ENCODE results near the gene TMEM44. TPM values are rescaled to one million over a fixed set of nuclear protein-coding genes. Genes with fewer than 3 reads are reported as not detected.

TMEM44 gene
- total and polyA plus RNA-seq, 12 donors: 1.3 to 20.4 (median 7.3) TPM

- Histone ChIP-seq H3K4me1 (replicated peaks in 1 of 2) (peaks cover 0 to 23% of the 10 kb centered on the region in 2 donors), H3K27ac (peak overlapping the region; percentile 16 to 79 (median 60)), H3K9me3 (replicated peaks in 1 of 3) (no peaks in the 10 kb centered on the region), H3K36me3 (replicated peaks in 1 of 2) (no peaks in the 10 kb centered on the region), H3K27me3 (no peaks in the 10 kb centered on the region), H3K4me3 (no peak overlapping the region)
- intact Hi-C loops (cut with DNase I): no loop called here
- WGBS, 4 donors: 41 to 59% (median 51%) methylated on average over 7 of the region's 7 CpGs
- DNase-seq: peak in 5 of 7 donors; percentile 33 to 54 (median 49)
- TF ChIP-seq, protein P1, sequence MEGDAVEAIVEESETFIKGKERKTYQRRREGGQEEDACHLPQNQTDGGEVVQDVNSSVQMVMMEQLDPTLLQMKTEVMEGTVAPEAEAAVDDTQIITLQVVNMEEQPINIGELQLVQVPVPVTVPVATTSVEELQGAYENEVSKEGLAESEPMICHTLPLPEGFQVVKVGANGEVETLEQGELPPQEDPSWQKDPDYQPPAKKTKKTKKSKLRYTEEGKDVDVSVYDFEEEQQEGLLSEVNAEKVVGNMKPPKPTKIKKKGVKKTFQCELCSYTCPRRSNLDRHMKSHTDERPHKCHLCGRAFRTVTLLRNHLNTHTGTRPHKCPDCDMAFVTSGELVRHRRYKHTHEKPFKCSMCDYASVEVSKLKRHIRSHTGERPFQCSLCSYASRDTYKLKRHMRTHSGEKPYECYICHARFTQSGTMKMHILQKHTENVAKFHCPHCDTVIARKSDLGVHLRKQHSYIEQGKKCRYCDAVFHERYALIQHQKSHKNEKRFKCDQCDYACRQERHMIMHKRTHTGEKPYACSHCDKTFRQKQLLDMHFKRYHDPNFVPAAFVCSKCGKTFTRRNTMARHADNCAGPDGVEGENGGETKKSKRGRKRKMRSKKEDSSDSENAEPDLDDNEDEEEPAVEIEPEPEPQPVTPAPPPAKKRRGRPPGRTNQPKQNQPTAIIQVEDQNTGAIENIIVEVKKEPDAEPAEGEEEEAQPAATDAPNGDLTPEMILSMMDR (IDR thresholded peaks at IDR 0.05): no peak
These were observed 71.8 kb downstream of the TMEM44 start for GRCh38 chr3:194561306-194561974.

GRCh38 chr3:194560047-194560446 is 73.2 kb downstream of the TMEM44 start:
- Histone ChIP-seq H3K4me3 (no peak overlapping the region), H3K27ac (no peak overlapping the region), H3K9me3 (replicated peaks in 1 of 3) (no peaks in the 10 kb centered on the region), H3K4me1 (replicated peaks in 1 of 2) (peaks cover 0 to 27% of the 10 kb centered on the region in 2 donors), H3K27me3 (no peaks in the 10 kb centered on the region), H3K36me3 (replicated peaks in 1 of 2) (no peaks in the 10 kb centered on the region)
- DNase-seq: no peak
- 93 to 100% (median 95%) methylated on average over 3 to 7 of the region's 7 CpGs for WGBS, 4 donors
- intact Hi-C loops (cut with DNase I): no loop called here
- TF ChIP-seq POLR2A (IDR thresholded peaks at IDR 0.05): no peak
- TF ChIP-seq, protein P1 (IDR thresholded peaks at IDR 0.05): no peak

GRCh38 chr3:194559530-194559929 is 73.7 kb downstream of the TMEM44 start:
- Histone ChIP-seq H3K27ac (no peak overlapping the region), H3K4me1 (replicated peaks in 1 of 2) (peaks cover 0 to 27% of the 10 kb centered on the region in 2 donors), H3K9me3 (replicated peaks in 1 of 3) (no peaks in the 10 kb centered on the region), H3K36me3 (replicated peaks in 1 of 2) (no peaks in the 10 kb centered on the region), H3K4me3 (no peak overlapping the region), H3K27me3 (no peaks in the 10 kb centered on the region)
- no peak for DNase-seq
- 93 to 98% (median 95%) methylated on average over 5 of the region's 5 CpGs for WGBS, 4 donors
- intact Hi-C loops (cut with DNase I): no loop called here
- TF ChIP-seq, protein P1 (IDR thresholded peaks at IDR 0.05): no peak
- TF ChIP-seq POLR2A (IDR thresholded peaks at IDR 0.05): no peak

DNA sequence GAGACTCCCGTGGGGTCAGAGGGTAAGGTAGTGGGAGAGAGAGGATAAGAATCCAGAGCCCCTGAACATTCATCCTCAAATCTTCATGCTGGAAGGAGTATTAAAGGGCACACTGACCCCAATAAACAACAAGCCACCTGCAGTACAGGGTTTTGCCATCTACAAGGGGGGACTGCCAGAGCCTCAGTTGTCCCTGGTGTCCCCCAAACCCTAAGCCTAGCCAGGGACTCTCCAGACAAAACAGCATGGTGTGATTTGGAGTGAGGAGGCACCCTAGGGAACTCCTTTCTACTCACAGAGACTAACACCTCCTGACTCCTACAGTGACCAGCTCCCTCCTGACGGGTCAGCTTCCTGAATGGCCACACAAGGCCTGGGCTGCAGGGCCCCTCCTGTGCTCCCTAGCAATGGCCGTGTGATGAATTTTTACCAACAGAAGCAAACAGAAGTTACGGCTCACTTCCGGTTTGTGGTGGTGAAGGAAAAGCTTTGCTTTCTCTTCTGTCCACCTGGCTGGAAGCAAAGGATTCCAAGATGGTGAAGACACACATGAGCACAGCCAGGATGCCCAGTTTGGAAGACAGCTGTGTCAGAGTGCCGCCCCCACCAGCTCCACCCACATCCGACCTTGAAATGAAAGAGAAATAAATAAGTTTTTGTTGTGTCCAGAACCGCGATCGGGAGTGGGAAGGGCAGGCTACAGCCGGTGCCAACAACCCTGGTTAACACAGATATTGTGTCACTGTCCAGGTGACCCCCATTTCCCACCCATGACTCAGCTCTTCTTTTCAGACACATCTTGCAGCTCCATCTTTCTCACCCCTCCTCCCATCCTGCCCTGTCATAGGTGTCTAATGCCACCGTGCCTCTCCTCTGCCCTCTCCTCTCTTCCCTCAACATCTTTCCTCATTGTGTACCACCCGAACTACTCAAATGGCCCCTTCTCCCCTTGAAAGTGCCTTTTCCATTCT is 76.8 kb downstream of the TMEM44 start:
- H3K4me3 ChIP-seq: peak overlapping the region in 1 of 4 donors; percentile 27
- intact Hi-C loops (cut with DNase I): no loop called here
- 41 to 47% (median 46%) methylated on average over 10 to 13 of the region's 13 CpGs for WGBS, 4 donors

More for the DNA sequence above, 76.8 kb downstream of the TMEM44 start:
- no peaks in the 10 kb centered on the region for H3K36me3 ChIP-seq (replicated peaks in 1 of 2)
- no peaks in the 10 kb centered on the region for H3K27me3 ChIP-seq
- peaks cover 0 to 19% of the 10 kb centered on the region in 2 donors for H3K4me1 ChIP-seq (replicated peaks in 1 of 2)
- TF ChIP-seq POLR2A (IDR thresholded peaks at IDR 0.05): no peak
- TF ChIP-seq, protein P1 (IDR thresholded peaks at IDR 0.05): no peak
- H3K9me3 ChIP-seq (replicated peaks in 1 of 3): no peaks in the 10 kb centered on the region
- peak overlapping the region in 1 of 5 donors; percentile 35 for H3K27ac ChIP-seq
- peak in 6 of 7 donors; percentile 52 to 75 (median 59) for DNase-seq
